ENCODE measurements around the gene PPP6R3.
"Not testable (repeated sequence)": the region's sequence is repeated elsewhere in the genome, so short reads cannot be mapped to it uniquely, and the experiment has no call there.

The PPP6R3 gene

DNA sequence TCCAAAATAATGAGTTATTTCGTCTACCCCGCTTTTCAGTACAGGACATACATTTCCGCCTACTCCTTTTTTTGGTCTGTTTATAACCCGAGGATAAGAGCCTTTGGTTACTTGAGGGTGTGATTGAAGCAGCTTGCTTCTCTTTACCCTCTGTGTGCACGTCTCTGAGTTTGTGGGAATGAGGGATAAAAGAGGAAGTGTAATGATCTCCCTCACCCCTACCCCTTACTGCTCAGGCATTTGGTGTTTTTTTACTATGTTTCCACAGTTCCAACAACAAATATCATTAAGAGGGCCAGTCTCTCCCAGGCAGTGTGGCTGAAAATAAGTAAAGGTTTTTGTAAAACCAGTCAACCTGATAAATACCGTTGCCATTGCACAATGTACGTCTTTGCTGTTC is 140.6 kb downstream of the PPP6R3 start:
- no peak for DNase-seq (ENCODE audit: low spot score)

DNA sequence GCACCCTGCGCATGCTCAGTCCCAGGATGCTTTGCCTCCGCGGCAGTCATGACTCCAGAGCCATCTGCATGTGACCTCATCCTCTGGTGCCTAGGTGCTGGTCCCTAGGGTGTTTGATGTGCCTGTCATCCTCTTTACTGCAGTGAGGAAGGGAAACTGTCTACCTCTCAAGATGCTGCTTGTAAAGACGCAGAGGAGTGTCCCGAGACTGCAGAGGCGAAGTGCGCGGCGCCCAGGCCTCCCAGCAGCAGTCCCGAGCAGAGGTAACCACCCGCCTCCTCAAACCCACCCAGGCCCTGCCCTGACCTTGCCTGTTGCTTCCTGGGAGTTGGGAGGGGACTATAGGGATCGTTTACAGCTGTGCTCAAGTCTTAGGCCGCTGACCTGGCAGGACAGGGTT is 149.2 kb downstream of the PPP6R3 start:
- no peak for DNase-seq (ENCODE audit: low spot score)

- peak; percentile 44 for DNase-seq (ENCODE audit: low spot score)
These were observed 150.0 kb downstream of the PPP6R3 start for GRCh38 chr11:68610452-68611116.

- DNase-seq (ENCODE audit: low spot score) = no peak
These were observed 155.1 kb downstream of the PPP6R3 start for GRCh38 chr11:68615657-68616056.

DNA sequence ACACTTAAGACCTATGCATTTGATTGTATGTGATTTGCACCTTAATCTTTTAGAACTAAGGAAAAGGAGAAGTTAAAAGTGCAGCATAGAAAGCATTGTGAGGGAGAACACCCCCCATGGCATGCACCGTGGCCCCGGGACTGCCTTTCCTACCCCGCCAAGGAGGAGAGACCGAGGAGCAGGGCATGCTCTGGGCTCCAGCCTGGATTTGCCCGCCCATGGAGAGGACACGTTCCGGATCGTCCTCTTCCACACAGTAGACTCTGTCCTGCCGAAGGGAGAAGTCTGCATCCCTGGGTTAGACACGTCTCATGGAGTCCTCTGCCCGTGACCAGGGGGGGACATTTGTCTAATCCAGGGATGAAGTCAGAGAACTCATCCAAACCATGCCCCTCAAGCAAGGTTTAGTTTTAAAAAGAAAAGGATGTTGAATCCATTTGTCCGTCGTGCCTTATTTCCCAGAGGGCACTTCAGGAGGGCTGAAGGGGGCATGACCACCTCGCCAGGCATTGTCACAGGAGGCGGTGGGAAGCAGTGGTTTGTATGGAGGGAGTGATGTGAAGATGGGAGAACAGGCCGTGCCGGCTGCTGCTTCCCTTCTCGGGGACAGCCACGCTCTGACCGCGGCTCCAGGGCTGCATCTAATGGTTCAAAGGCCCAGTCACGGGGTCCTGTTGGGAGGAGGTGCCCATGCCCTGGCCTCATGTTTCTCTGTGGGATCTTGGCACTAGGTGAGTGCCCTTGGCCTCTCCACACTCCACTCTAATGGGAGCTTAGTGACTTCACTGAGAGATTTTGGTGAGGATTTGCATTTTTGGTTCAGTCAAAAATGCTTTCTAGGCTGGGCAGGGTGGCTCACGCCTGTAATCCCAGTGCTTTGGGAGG is 157.6 kb downstream of the PPP6R3 start:
- no peak for DNase-seq (ENCODE audit: low spot score)

- no peak for DNase-seq (ENCODE audit: low spot score)
These were observed 161.3 kb downstream of the PPP6R3 start for GRCh38 chr11:68621826-68622225.

DNA sequence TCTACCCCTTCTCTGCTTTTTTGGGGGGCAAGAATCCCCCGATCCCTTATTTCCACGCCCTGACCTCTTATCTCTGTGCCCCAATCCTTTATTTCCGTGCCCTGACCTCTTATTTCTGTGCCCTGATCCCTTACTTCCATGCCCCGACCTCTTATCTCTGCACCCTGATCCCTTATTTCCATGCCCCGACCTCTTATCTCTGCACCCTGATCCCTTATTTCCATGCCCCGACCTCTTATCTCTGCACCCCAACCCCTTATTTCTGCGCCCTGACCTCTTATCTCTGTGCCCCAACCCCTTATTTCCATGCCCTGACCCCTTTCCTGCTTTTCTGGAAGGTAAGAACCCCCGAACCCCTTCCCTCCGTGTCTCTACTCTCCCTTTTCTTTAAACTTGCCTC is 163.2 kb downstream of the PPP6R3 start:
- not testable (repeated sequence) for DNase-seq (ENCODE audit: low spot score)

- DNase-seq (ENCODE audit: low spot score) = not testable (repeated sequence)
These were observed 164.5 kb downstream of the PPP6R3 start for GRCh38 chr11:68625069-68625468.

DNA sequence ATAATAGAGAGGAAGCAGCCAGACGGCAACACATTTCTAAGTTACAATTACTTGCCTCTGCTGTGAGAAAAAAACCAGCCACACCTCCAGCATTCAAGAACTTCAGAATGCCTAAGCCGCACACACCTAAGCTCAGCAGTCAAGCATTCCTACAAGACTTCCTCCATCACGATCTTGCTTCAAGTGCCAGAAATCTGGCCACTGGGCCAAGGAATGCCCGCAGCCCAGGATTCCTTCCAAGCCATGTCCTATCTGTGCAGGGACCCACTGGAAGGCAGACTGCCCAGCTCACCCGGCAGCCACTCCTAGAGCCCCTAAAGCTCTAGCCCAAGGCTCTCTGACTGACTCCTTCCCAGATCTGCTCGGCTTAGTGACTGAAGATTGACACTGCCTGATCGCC is 165.7 kb downstream of the PPP6R3 start:
- not testable (repeated sequence) for DNase-seq (ENCODE audit: low spot score)

DNA sequence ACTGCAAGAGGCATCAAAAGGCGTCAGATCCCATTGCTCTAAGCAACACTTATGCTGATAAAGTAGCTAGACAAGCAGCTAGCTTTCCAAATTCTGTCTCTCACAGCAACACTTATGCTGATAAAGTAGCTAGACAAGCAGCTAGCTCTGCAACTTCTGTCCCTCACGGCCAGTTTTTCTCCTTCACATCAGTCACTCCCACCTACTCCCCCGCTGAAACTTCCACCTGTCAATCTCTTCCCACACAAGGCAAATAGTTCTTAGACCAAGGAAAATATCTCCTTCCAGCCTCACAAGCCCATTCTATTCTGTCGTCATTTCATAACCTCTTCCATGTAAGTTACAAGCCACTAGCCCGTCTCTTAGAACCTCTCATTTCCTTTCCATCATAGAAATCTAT is 168.3 kb downstream of the PPP6R3 start:
- DNase-seq (ENCODE audit: low spot score) = not testable (repeated sequence)

DNA sequence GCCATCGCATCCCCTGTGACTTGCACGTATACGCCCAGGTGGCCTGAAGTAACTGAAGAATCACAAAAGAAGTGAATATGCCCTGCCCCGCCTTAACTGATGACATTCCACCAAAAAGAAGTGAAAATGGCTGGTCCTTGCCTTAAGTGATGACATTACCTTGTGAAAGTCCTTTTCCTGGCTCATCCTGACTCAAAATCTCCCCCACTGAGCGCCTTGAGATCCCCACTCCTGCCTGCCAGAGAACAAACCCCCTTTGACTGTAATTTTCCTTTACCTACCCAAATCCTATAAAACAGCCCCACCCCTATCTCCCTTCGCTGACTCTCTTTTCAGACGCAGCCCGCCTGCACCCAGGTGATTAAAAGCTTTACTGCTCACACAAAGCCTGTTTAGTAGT is 171.8 kb downstream of the PPP6R3 start:
- DNase-seq (ENCODE audit: low spot score) = not testable (repeated sequence)

GRCh38 chr11:68632802-68633201 is 172.2 kb downstream of the PPP6R3 start:
- peak; percentile 51 for DNase-seq (ENCODE audit: low spot score)

DNA sequence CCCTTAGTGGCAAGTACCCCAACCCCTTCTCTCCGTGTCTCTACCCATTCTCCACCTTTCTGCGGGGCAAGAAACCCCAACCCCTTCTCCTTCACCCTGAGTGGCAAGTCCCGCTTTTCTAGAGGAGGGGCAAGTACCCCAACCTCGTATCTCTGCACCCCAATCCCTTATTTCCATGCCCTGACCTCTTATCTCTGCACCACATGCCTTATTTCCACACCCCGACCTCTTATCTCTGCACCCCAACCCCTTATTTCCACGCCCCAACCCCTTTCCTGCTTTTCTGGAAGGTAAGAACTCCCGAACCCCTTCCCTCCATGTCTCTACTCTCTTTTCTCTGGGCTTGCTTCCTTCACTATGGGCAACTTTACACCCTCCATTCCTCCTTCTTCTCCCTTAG is 174.1 kb downstream of the PPP6R3 start:
- not testable (repeated sequence) for DNase-seq (ENCODE audit: low spot score)

- DNase-seq (ENCODE audit: low spot score) = not testable (repeated sequence)
These were observed 174.6 kb downstream of the PPP6R3 start for GRCh38 chr11:68635172-68635571.

- DNase-seq (ENCODE audit: low spot score) = not testable (repeated sequence)
These were observed 175.3 kb downstream of the PPP6R3 start for GRCh38 chr11:68635883-68636282.

- DNase-seq (ENCODE audit: low spot score) = not testable (repeated sequence)
These were observed 178.8 kb downstream of the PPP6R3 start for GRCh38 chr11:68639322-68639721.

GRCh38 chr11:68641880-68642279 is 181.3 kb downstream of the PPP6R3 start:
- DNase-seq (ENCODE audit: low spot score) = no peak

GRCh38 chr11:68643585-68643984 is 183.0 kb downstream of the PPP6R3 start:
- DNase-seq (ENCODE audit: low spot score) = no peak

- DNase-seq (ENCODE audit: low spot score) = no peak
These were observed 186.3 kb downstream of the PPP6R3 start for GRCh38 chr11:68646832-68647231.

- no peak for DNase-seq (ENCODE audit: low spot score)
These were observed 189.5 kb downstream of the PPP6R3 start for GRCh38 chr11:68649851-68650555.

DNA sequence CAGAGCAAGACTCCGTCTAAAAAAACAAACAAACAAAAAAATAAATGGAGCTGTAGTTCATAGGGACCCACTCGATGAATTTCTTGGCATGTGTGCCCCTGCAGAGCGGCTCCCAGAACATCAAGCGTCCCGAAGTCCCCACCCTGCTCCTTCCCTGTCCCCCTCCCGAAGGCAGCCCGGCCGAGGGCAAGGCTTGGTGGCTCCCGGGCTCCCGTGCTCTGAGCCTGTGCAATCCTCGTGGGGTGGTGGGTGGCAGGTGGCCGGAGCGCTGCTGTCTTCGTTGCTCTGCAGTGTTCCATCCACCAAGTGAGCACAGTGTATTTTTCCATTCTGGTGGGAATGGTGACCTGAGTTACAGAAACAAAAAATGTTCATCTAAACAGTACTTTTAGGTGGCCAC is 190.2 kb downstream of the PPP6R3 start:
- no peak for DNase-seq (ENCODE audit: low spot score)

- peak; percentile 36 for DNase-seq (ENCODE audit: low spot score)
These were observed 190.8 kb downstream of the PPP6R3 start for GRCh38 chr11:68651208-68651984.
